Loucy (cell line): ENCODE results near the gene STOML3.

Experiments
- H2AFZ ChIP-seq: fragments of 200-600 bp; sonication (generic); 2 replicates; pipeline ENCODE4 v1.6.0; 2016; ENCODE audit warnings: antibody characterized with exemption, mild to moderate bottlenecking, low read length, moderate library complexity
- H3F3A ChIP-seq: fragments of 200-600 bp; 2 replicates; pipeline ENCODE4 v1.6.0; 2016; ENCODE audit warnings: antibody characterized with exemption, low read depth, mild to moderate bottlenecking
- H3K27me3 ChIP-seq: fragments of 200-600 bp; sonication (generic); 2 replicates; pipeline ENCODE4 v1.6.1; 2014; ENCODE audit warnings: low read length, mild to moderate bottlenecking; ENCODE audit not compliant: insufficient read depth, poor library complexity, severe bottlenecking
- H3K36me3 ChIP-seq: fragments of 200-600 bp; sonication (generic); 2 replicates; pipeline ENCODE4 v1.6.1; 2016; ENCODE audit warnings: low read length; ENCODE audit not compliant: insufficient read depth
- H3K4me1 ChIP-seq: fragments of 200-600 bp; sonication (generic); 2 replicates; pipeline ENCODE4 v1.5.1; 2014; ENCODE audit warnings: low read length, mild to moderate bottlenecking; ENCODE audit not compliant: insufficient read depth, poor library complexity, severe bottlenecking
- H3K4me2 ChIP-seq: fragments of 200-600 bp; sonication (generic); 2 replicates; pipeline ENCODE4 v1.6.0; 2014; ENCODE audit warnings: antibody characterized with exemption, low read length, low read depth, mild to moderate bottlenecking; ENCODE audit not compliant: poor library complexity, severe bottlenecking
- H3K4me3 ChIP-seq: fragments of 200-600 bp; sonication (generic); 2 replicates; pipeline ENCODE4 v1.5.1; 2014; ENCODE audit warnings: low read length, mild to moderate bottlenecking, mixed read lengths; ENCODE audit not compliant: poor library complexity, severe bottlenecking
- H3K79me2 ChIP-seq: fragments of 200-600 bp; sonication (generic); 2 replicates; pipeline ENCODE4 v1.6.1; 2014; ENCODE audit warnings: low read length; ENCODE audit not compliant: insufficient read depth
- H3K9ac ChIP-seq: fragments of 200-600 bp; sonication (generic); 2 replicates; pipeline ENCODE4 v1.6.0; 2014; ENCODE audit warnings: mild to moderate bottlenecking, low read depth, low read length, moderate library complexity; ENCODE audit not compliant: poor library complexity, severe bottlenecking
- H3K9me2 ChIP-seq: fragments of 200-600 bp; sonication (generic); replicated peaks from 2 replicates; pipeline ENCODE4 v1.6.1; 2016; ENCODE audit warnings: low read depth, low read length, mixed read lengths
- H3K9me3 ChIP-seq: fragments of 200-600 bp; sonication (generic); 2 replicates; pipeline ENCODE4 v1.6.1; 2014; ENCODE audit warnings: mild to moderate bottlenecking, antibody characterized with exemption, low read length, low read depth; ENCODE audit not compliant: insufficient read depth
- H4K20me1 ChIP-seq: fragments of 200-600 bp; sonication (generic); 2 replicates; pipeline ENCODE4 v1.6.0; 2014; ENCODE audit warnings: antibody characterized with exemption, low read length, mild to moderate bottlenecking; ENCODE audit not compliant: insufficient read depth, poor library complexity, severe bottlenecking
- EZH2phosphoT487 ChIP-seq: fragments of 200-600 bp; IDR thresholded peaks from 2 replicates; pipeline ENCODE4 v1.6.1; 2018; ENCODE audit warnings: antibody characterized with exemption, mild to moderate bottlenecking, moderate library complexity, borderline replicate concordance
- TF ChIP-seq, protein P1 (sequence below): fragments of 200-600 bp; sonication (generic); conservative IDR thresholded peaks from 2 replicates; pipeline ENCODE4 v1.5.1; 2014; ENCODE audit warnings: mild to moderate bottlenecking, antibody characterized with exemption, low read length

The STOML3 gene

DNA sequence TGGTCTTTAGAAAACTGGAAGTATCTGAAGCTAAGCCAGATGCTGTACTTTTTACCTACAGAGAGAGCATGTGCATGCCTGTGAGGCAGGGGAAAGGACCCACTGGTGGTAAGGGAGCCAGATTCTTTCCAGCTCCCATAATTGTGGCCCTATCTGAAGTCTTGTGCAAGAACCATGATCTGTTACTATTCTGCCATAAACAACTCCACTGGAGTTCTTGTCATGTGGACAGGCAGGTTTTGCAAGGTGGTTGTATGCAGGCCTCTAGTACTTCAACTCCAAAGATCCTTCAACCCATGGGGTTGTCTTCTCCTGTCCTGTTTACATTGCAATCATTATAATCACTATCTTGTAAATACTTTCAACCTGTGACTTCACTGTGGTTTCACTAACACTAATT, 33.1 kb upstream of the STOML3 start:
- H3K27me3 ChIP-seq: no peaks in the 10 kb centered on the region
- no peaks in the 10 kb centered on the region for H3F3A ChIP-seq
- no peak overlapping the region for H3K4me3 ChIP-seq
- TF ChIP-seq, protein P1, sequence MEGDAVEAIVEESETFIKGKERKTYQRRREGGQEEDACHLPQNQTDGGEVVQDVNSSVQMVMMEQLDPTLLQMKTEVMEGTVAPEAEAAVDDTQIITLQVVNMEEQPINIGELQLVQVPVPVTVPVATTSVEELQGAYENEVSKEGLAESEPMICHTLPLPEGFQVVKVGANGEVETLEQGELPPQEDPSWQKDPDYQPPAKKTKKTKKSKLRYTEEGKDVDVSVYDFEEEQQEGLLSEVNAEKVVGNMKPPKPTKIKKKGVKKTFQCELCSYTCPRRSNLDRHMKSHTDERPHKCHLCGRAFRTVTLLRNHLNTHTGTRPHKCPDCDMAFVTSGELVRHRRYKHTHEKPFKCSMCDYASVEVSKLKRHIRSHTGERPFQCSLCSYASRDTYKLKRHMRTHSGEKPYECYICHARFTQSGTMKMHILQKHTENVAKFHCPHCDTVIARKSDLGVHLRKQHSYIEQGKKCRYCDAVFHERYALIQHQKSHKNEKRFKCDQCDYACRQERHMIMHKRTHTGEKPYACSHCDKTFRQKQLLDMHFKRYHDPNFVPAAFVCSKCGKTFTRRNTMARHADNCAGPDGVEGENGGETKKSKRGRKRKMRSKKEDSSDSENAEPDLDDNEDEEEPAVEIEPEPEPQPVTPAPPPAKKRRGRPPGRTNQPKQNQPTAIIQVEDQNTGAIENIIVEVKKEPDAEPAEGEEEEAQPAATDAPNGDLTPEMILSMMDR: no peak
- no peak for TF ChIP-seq EZH2phosphoT487
- no peak overlapping the region for H2AFZ ChIP-seq
- H3K4me1 ChIP-seq: no peaks in the 10 kb centered on the region
- H3K9me3 ChIP-seq: no peaks in the 10 kb centered on the region
- H3K79me2 ChIP-seq: peaks cover 4% of the 10 kb centered on the region; the same call in 1 of the 2 replicates
- no peak overlapping the region for H3K9ac ChIP-seq
- H4K20me1 ChIP-seq: peaks cover 4% of the 10 kb centered on the region
- no peak overlapping the region for H3K4me2 ChIP-seq
- H3K9me2 ChIP-seq: no peaks in the 10 kb centered on the region
- peaks cover 84% of the 10 kb centered on the region for H3K36me3 ChIP-seq

DNA sequence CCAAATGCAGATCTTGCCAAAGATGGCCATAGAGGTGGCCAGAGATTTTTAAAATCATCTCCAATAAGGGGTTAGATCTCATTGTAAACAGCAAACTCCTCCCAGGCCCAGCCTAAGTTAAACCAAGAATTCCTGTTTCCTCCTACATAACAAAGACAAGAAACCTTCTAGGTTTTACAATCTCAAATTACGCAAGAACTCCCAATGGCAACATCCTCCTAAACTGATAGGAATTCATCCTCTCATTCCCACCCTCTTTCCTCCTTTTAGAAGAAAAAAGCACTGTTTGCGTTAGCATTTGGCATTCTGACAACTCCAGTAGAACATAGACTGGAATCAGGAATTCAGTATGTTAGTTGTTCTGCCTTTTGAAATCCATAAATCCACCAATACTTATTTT, 32.7 kb upstream of the STOML3 start:
- no peaks in the 10 kb centered on the region for H3K9me3 ChIP-seq
- peaks cover 81% of the 10 kb centered on the region for H3K36me3 ChIP-seq
- H3K9ac ChIP-seq: no peak overlapping the region
- no peaks in the 10 kb centered on the region for H3K9me2 ChIP-seq
- no peak overlapping the region for H3K4me3 ChIP-seq
- H3K79me2 ChIP-seq: peaks cover 4% of the 10 kb centered on the region; the same call in 1 of the 2 replicates
- no peaks in the 10 kb centered on the region for H3F3A ChIP-seq
- peaks cover 9% of the 10 kb centered on the region for H4K20me1 ChIP-seq
- TF ChIP-seq EZH2phosphoT487: no peak
- TF ChIP-seq, protein P1: no peak
- H3K4me2 ChIP-seq: no peak overlapping the region
- no peaks in the 10 kb centered on the region for H3K27me3 ChIP-seq
- H3K4me1 ChIP-seq: no peaks in the 10 kb centered on the region
- no peak overlapping the region for H2AFZ ChIP-seq

DNA sequence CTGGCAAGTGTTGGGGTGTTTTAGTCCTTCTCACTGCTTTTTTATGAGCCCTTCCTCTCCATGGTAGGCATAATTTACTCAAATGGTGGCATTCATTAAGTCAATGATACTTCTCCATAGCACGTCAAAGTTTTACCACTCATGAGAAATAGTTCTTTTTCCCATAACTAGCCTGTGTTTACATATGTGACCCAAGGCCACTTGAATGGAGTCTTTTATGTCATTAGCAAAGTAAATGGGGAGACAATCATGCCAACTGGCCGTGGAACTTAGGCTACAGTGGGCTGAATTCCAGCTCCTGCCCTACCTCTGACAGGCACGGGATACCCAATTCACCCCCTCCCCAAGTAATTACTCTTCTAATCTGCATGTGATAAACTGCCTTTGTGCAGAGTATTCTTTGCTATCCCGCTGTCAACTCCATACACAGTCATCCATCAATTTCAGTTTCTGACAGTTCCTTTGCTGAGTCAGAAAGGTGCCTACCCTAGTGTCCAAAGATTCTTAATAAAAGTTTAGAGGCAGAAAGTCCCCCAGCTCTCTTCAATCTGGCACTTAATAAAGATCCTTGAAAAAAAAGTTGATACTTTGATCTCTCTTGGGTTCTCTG, 30.3 kb upstream of the STOML3 start:
- no peaks in the 10 kb centered on the region for H3K4me1 ChIP-seq
- no peak overlapping the region for H2AFZ ChIP-seq
- H3K9me2 ChIP-seq: no peaks in the 10 kb centered on the region
- H3K27me3 ChIP-seq: no peaks in the 10 kb centered on the region
- no peak overlapping the region for H3K9ac ChIP-seq
- H3K79me2 ChIP-seq: no peaks in the 10 kb centered on the region
- peaks cover 9% of the 10 kb centered on the region for H4K20me1 ChIP-seq
- no peak overlapping the region for H3K4me3 ChIP-seq
- TF ChIP-seq, protein P1: no peak
- TF ChIP-seq EZH2phosphoT487: no peak
- H3F3A ChIP-seq: no peaks in the 10 kb centered on the region
- no peak overlapping the region for H3K4me2 ChIP-seq
- no peaks in the 10 kb centered on the region for H3K9me3 ChIP-seq
- peaks cover 79% of the 10 kb centered on the region for H3K36me3 ChIP-seq
